Mesenchymal stem cell (in vitro differentiated cells and primary cell): ENCODE results near the gene SH2D2A.

Source experiments
- DNase-seq: peaks from one replicate; pipeline ENCODE4 v3.0.0-alpha.2; 2013
- H2AFZ ChIP-seq: one replicate; pipeline ENCODE4 v1.6.1; 2013; ENCODE audit warnings: low read depth, mild to moderate bottlenecking, control low read depth, inconsistent platforms, low read length, moderate library complexity
- H2AK5ac ChIP-seq: 2 replicates; pipeline ENCODE4 v1.6.1; 2013; ENCODE audit warnings: low read length, moderate library complexity, mild to moderate bottlenecking, inconsistent platforms; ENCODE audit not compliant: severe bottlenecking
- H2BK120ac ChIP-seq: one replicate; pipeline ENCODE4 v1.6.1; 2013; ENCODE audit warnings: low read depth, mild to moderate bottlenecking, inconsistent platforms, low read length, moderate library complexity
- H2BK12ac ChIP-seq, 2 experiments: one replicate each; pipeline ENCODE4 v1.6.1; 2013; ENCODE audit warnings: inconsistent platforms in 2 of 2, low read length in 2 of 2, mild to moderate bottlenecking in 2 of 2, moderate library complexity in 2 of 2, control low read depth in 1 of 2
- H2BK15ac ChIP-seq: one replicate; pipeline ENCODE4 v1.6.1; 2013; ENCODE audit warnings: mild to moderate bottlenecking, low read depth, inconsistent platforms; ENCODE audit not compliant: poor library complexity, severe bottlenecking
- H2BK5ac ChIP-seq: 2 replicates; pipeline ENCODE4 v1.6.1; 2013; ENCODE audit warnings: low read depth, mild to moderate bottlenecking, low read length, control low read depth, inconsistent platforms; ENCODE audit not compliant: poor library complexity, severe bottlenecking
- H3K14ac ChIP-seq, 2 experiments: one replicate each; pipeline ENCODE4 v1.6.1; 2013; ENCODE audit warnings: inconsistent platforms in 2 of 2, low read length in 2 of 2, control low read depth in 1 of 2, mild to moderate bottlenecking in 1 of 2, moderate library complexity in 1 of 2
- H3K18ac ChIP-seq, 2 experiments: one replicate each; pipeline ENCODE4 v1.6.1; 2013; ENCODE audit warnings: inconsistent platforms in 2 of 2, low read length in 2 of 2, control low read depth in 1 of 2, low read depth in 1 of 2, mild to moderate bottlenecking in 1 of 2
- H3K23ac ChIP-seq, 2 experiments: one replicate each; pipeline ENCODE4 v1.6.1; 2013; ENCODE audit warnings: inconsistent platforms in 2 of 2, low read length in 2 of 2, mild to moderate bottlenecking in 2 of 2, moderate library complexity in 2 of 2, control low read depth in 1 of 2
- H3K27ac ChIP-seq: 2 replicates; pipeline ENCODE4 v1.5.1; 2013; ENCODE audit warnings: mild to moderate bottlenecking, moderate library complexity, low read length, control low read depth, inconsistent platforms; ENCODE audit not compliant: poor library complexity, severe bottlenecking
- H3K27me3 ChIP-seq, 2 experiments: 2 replicates each; pipeline versions ENCODE4 v1.6.1 to v1.7.0; 2013; ENCODE audit warnings: low read length in 2 of 2, mild to moderate bottlenecking in 2 of 2, moderate library complexity in 2 of 2, control low read depth in 1 of 2, inconsistent platforms in 1 of 2; ENCODE audit not compliant: control insufficient read depth in 1 of 2, insufficient read depth in 1 of 2
- H3K36me3 ChIP-seq, 2 experiments: 2 replicates each; pipeline versions ENCODE4 v1.6.1 to v1.7.0; 2013; ENCODE audit warnings: low read length in 2 of 2, control low read depth in 1 of 2, inconsistent platforms in 1 of 2, low read depth in 1 of 2, mild to moderate bottlenecking in 1 of 2; ENCODE audit not compliant: insufficient read depth in 2 of 2, control insufficient read depth in 1 of 2
- H3K4ac ChIP-seq, 2 experiments: one replicate each; pipeline ENCODE4 v1.6.1; 2013; ENCODE audit warnings: inconsistent platforms in 2 of 2, low read length in 2 of 2, mild to moderate bottlenecking in 2 of 2, moderate library complexity in 2 of 2, control low read depth in 1 of 2, low read depth in 1 of 2
- H3K4me1 ChIP-seq: 2 replicates; pipeline ENCODE4 v1.6.1; 2013; ENCODE audit warnings: low read depth, low read length, control low read depth; ENCODE audit not compliant: control insufficient read depth, insufficient read depth
- H3K4me2 ChIP-seq: 2 replicates; pipeline ENCODE4 v1.6.1; 2013; ENCODE audit warnings: low read length, mild to moderate bottlenecking, inconsistent platforms; ENCODE audit not compliant: poor library complexity, severe bottlenecking
- H3K4me3 ChIP-seq, 2 experiments: 2 replicates each; pipeline versions ENCODE4 v1.5.1 to v1.7.0; 2013; ENCODE audit warnings: low read length in 2 of 2, mild to moderate bottlenecking in 2 of 2, control low read depth in 1 of 2, low read depth in 1 of 2; ENCODE audit not compliant: insufficient read depth in 1 of 2
- H3K79me1 ChIP-seq: replicated peaks from 2 replicates; pipeline ENCODE4 v1.6.1; 2013; ENCODE audit warnings: mild to moderate bottlenecking, control low read depth, low read length, inconsistent platforms; ENCODE audit not compliant: poor library complexity, severe bottlenecking
- H3K9ac ChIP-seq: 2 replicates; pipeline ENCODE4 v1.7.0; 2013; ENCODE audit warnings: mild to moderate bottlenecking, low read length, moderate library complexity
- H3K9me3 ChIP-seq: 2 replicates; pipeline ENCODE4 v1.7.0; 2013; ENCODE audit warnings: mild to moderate bottlenecking, low read length; ENCODE audit not compliant: control insufficient read depth
- H4K8ac ChIP-seq: one replicate; pipeline ENCODE4 v1.6.1; 2013; ENCODE audit warnings: inconsistent platforms, mild to moderate bottlenecking, low read length, moderate library complexity
- H4K91ac ChIP-seq: one replicate; pipeline ENCODE4 v1.6.1; 2013; ENCODE audit warnings: mild to moderate bottlenecking, low read length, inconsistent platforms
- WGBS: methylation state at CpG from one replicate; pipeline ENCODE4 v1.1.7; 2013; ENCODE audit warnings: mixed read lengths; 5-methylcytosine and 5-hydroxymethylcytosine counted together

The SH2D2A gene

DNA sequence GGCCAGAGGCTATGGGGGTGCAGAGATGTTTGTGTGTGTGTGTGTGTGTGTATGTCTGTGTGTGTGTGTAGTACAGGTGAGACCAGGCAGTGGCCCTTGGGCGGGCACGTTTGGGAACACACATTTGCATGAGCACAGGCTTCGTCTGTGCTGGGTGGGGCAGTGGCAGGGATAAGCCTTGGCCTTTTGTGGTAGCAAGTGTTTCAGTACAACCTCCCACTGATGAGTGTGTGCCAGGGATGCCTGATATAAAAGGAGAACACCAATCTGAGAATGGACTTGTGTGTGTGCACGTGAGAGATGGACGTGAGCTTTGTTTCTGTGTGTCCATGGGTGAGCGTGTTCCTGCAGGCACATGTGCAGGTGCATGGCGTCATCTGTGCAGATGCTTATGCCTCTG, 47.0 kb upstream of the SH2D2A start:
- no peak for DNase-seq
- H2BK5ac ChIP-seq, result no peak overlapping the region
- H4K91ac ChIP-seq, result no peak overlapping the region
- H2BK15ac ChIP-seq, result no peak overlapping the region
- H3K4me3 ChIP-seq, result no peak overlapping the region
- H2BK12ac ChIP-seq, result no peak overlapping the region
- H3K18ac ChIP-seq, result no peak overlapping the region
- no peak overlapping the region for H2AFZ ChIP-seq
- 69% methylated on average over 7 of the region's 7 CpGs for WGBS
- peaks cover 69 to 73% of the 10 kb centered on the region in 2 experiments for H3K27me3 ChIP-seq
- H3K14ac ChIP-seq, result peak overlapping the region in 1 of 2 experiments; percentile 27
- H3K4me2 ChIP-seq, result no peak overlapping the region
- H3K23ac ChIP-seq, result no peak overlapping the region
- no peaks in the 10 kb centered on the region for H3K79me1 ChIP-seq
- no peak overlapping the region for H3K27ac ChIP-seq
- H2AK5ac ChIP-seq, result no peak overlapping the region
- no peak overlapping the region for H3K4ac ChIP-seq
- no peaks in the 10 kb centered on the region for H3K36me3 ChIP-seq
- no peak overlapping the region for H2BK120ac ChIP-seq
- H3K9me3 ChIP-seq, result no peaks in the 10 kb centered on the region
- H3K9ac ChIP-seq, result no peak overlapping the region
- peaks cover 28% of the 10 kb centered on the region for H3K4me1 ChIP-seq
- no peak overlapping the region for H4K8ac ChIP-seq

- Histone ChIP-seq H3K9ac (no peak overlapping the region), H4K8ac (no peak overlapping the region), H3K36me3 (no peaks in the 10 kb centered on the region), H2BK15ac (no peak overlapping the region), H3K4ac (no peak overlapping the region), H3K27ac (no peak overlapping the region), H3K14ac (peak overlapping the region in 1 of 2 experiments; percentile 27), H2BK12ac (no peak overlapping the region), H2BK5ac (no peak overlapping the region), H3K79me1 (no peaks in the 10 kb centered on the region), H3K27me3 (peaks cover 75 to 77% of the 10 kb centered on the region in 2 experiments), H2AFZ (no peak overlapping the region), H4K91ac (no peak overlapping the region), H3K9me3 (no peaks in the 10 kb centered on the region), H3K4me2 (no peak overlapping the region), H3K23ac (no peak overlapping the region), H2BK120ac (no peak overlapping the region), H3K4me3 (no peak overlapping the region), H3K4me1 (peaks cover 30% of the 10 kb centered on the region), H3K18ac (no peak overlapping the region), H2AK5ac (no peak overlapping the region)
- DNase-seq, result no peak
- 24% methylated on average over 9 of the region's 10 CpGs for whole genome bisulfite sequencing
Measured at GRCh38 chr1:156862997-156863599, 46.5 kb upstream of the SH2D2A start.

GRCh38 chr1:156862584-156862983, 45.9 kb upstream of the SH2D2A start:
- Histone ChIP-seq H3K4me1 (peaks cover 30% of the 10 kb centered on the region), H3K36me3 (no peaks in the 10 kb centered on the region), H3K79me1 (no peaks in the 10 kb centered on the region), H2BK120ac (no peak overlapping the region), H2AK5ac (no peak overlapping the region), H3K4me3 (no peak overlapping the region), H3K14ac (no peak overlapping the region), H3K27me3 (peaks cover 80% of the 10 kb centered on the region in 2 experiments), H3K9ac (no peak overlapping the region), H3K27ac (no peak overlapping the region), H2BK12ac (no peak overlapping the region), H2BK15ac (no peak overlapping the region), H3K4me2 (no peak overlapping the region), H4K8ac (no peak overlapping the region), H3K9me3 (no peaks in the 10 kb centered on the region), H3K18ac (no peak overlapping the region), H3K4ac (no peak overlapping the region), H4K91ac (no peak overlapping the region), H2AFZ (no peak overlapping the region), H2BK5ac (no peak overlapping the region), H3K23ac (no peak overlapping the region)
- WGBS, result 74% methylated on average over 4 of the region's 6 CpGs
- no peak for DNase-seq

DNA sequence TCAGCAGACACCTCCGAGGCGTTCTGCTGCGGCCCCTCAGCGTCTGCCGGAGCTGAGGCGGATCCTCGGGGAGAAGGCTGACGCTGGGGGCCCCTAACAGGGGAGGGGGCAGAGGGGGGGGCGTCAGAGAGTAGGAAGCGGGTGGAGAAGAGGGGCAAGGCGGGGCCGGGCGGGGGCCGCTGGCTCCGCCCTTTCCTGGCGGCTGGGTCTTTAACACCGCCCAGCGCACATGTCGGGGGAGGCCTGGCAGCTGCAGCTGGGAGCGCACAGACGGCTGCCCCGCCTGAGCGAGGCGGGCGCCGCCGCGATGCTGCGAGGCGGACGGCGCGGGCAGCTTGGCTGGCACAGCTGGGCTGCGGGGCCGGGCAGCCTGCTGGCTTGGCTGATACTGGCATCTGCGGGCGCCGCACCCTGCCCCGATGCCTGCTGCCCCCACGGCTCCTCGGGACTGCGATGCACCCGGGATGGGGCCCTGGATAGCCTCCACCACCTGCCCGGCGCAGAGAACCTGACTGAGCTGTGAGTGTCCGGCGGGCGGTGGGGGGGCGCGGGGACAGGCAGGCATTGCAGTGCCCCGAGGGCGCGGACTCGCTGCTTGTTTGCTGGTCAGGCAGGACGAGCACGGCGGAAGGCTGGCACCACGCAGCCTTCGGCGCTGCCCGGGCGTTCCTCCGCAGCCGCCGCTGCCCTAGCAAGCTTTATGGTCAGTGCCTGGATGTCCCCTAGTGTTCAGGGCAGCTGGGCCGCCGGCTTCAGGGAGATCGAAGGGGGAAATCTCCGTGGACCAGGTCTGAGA, 44.2 kb upstream of the SH2D2A start, which contains the start of gene NTRK1:
Gene NTRK1 (plus strand): TSS at position 238 of the 796 bp plus-strand sequence. CDS start 70 bp downstream, at position 308.
- Histone ChIP-seq H3K9ac (peak within 1 kb of the TSS; percentile 49), H2BK5ac (no peak within 1 kb of the TSS), H2BK12ac (no peak within 1 kb of the TSS), H3K36me3 (no peaks in the 10 kb centered on the region), H3K4me3 (peak within 1 kb of the TSS; percentile 9 to 77), H3K23ac (no peak within 1 kb of the TSS), H3K4ac (no peak within 1 kb of the TSS), H3K9me3 (no peaks in the 10 kb centered on the region), H4K91ac (no peak within 1 kb of the TSS), H4K8ac (no peak within 1 kb of the TSS), H2BK15ac (no peak within 1 kb of the TSS), H3K4me1 (peaks cover 26% of the 10 kb centered on the region), H2AK5ac (no peak within 1 kb of the TSS), H3K27me3 (peaks cover 91 to 93% of the 10 kb centered on the region in 2 experiments), H3K4me2 (peak within 1 kb of the TSS; percentile 62), H3K14ac (no peak within 1 kb of the TSS), H2BK120ac (no peak within 1 kb of the TSS), H3K27ac (no peak within 1 kb of the TSS), H3K79me1 (no peaks in the 10 kb centered on the region), H3K18ac (no peak within 1 kb of the TSS), H2AFZ (no peak within 1 kb of the TSS)
- WGBS, result 10% methylated on average over 68 of the region's 69 CpGs
- peak; percentile 27 for DNase-seq
